ENCODE data around the gene HSPD1.

HSPD1 gene

DNA sequence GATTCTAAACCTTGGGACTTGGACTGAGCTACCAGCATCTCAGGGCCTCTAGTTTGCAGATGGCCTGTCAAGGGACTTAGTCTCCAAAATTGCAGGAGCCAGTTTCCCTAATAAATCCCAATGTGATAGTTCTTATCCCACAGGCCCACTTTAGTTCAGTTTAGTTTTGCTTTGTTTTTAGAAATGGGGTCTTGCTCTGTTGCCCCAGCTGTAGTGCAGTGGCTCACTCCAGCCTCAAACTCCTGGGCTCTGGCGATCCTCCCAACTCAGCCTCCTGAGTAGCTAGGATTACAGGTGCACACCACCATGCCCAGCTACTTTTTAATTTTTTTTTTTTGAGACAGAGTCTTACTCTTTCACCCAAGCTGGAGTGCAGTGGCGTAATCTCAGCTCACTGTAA, 62.3 kb downstream of the HSPD1 start:
- TF ChIP-seq GATA1 (IDR thresholded peaks at IDR 0.05; ENCODE audit: low read depth, low read length), result no peak
- no peak for TF ChIP-seq POLR2A (IDR thresholded peaks at IDR 0.05; ENCODE audit: low read length)
- no peak for DNase-seq

All from erythroblast (primary cell).